GM23338 (cell line): Measurements from ENCODE around the gene ANKIB1.

Experiments
- CREB1 ChIP-seq: fragments of 250-450 bp; sonication (Bioruptor Pico); IDR thresholded peaks from 2 replicates; pipeline ENCODE4 v1.5.0; 2020; ENCODE audit warnings: low read depth, mild to moderate bottlenecking, moderate library complexity
- EZH2 ChIP-seq: fragments of 200-600 bp; sonication (generic); IDR thresholded peaks from one replicate; pipeline ENCODE4 v1.8.0; 2017; ENCODE audit warnings: antibody characterized with exemption, mild to moderate bottlenecking, low read depth; ENCODE audit not compliant: unreplicated experiment
- EZH2phosphoT487 ChIP-seq: fragments of 200-600 bp; sonication (generic); IDR thresholded peaks from one replicate; pipeline ENCODE4 v1.8.1; 2018; ENCODE audit warnings: antibody characterized with exemption; ENCODE audit not compliant: unreplicated experiment
- JUNB ChIP-seq: IDR thresholded peaks from one replicate; pipeline ENCODE4 v1.6.1; 2016; ENCODE audit warnings: antibody characterized with exemption; ENCODE audit not compliant: unreplicated experiment
- POLR2AphosphoS5 ChIP-seq: IDR thresholded peaks from 2 replicates; pipeline ENCODE4 v1.6.1; 2016; ENCODE audit warnings: antibody characterized with exemption, low read depth
- STAT1 ChIP-seq: IDR thresholded peaks from one replicate; pipeline ENCODE4 v1.6.1; 2016; ENCODE audit warnings: antibody characterized with exemption; ENCODE audit not compliant: unreplicated experiment
- ZNF114 ChIP-seq: fragments of 250-450 bp; sonication (Bioruptor Pico); IDR thresholded peaks from 2 replicates; pipeline ENCODE4 v1.5.0; 2020; ENCODE audit warnings: mild to moderate bottlenecking, moderate library complexity
- ZNF331 ChIP-seq: fragments of 250-450 bp; sonication (Bioruptor Pico); IDR thresholded peaks from 2 replicates; pipeline ENCODE4 v1.5.0; 2020; ENCODE audit warnings: low read depth, mild to moderate bottlenecking, moderate library complexity
- TF ChIP-seq, protein P1 (sequence below), 2 experiments: fragments of 200-600 bp in 1 of 2; sonication (generic) in 1 of 2; conservative IDR thresholded peaks; 2 replicates each; pipeline versions ENCODE4 v1.5.1 to v1.6.1; 2016 to 2017; ENCODE audit warnings: antibody characterized with exemption in 2 of 2, low read depth in 2 of 2, mild to moderate bottlenecking in 2 of 2, moderate library complexity in 1 of 2
- TF ChIP-seq, protein P2 (sequence below): IDR thresholded peaks from one replicate; pipeline ENCODE4 v1.6.1; 2018; ENCODE audit warnings: antibody characterized with exemption; ENCODE audit not compliant: unreplicated experiment
- TF ChIP-seq, protein P3 (sequence below): fragments of 250-450 bp; sonication (Bioruptor Pico); IDR thresholded peaks from 2 replicates; pipeline ENCODE4 v1.5.0; 2020; ENCODE audit warnings: mild to moderate bottlenecking, moderate library complexity

DNA sequence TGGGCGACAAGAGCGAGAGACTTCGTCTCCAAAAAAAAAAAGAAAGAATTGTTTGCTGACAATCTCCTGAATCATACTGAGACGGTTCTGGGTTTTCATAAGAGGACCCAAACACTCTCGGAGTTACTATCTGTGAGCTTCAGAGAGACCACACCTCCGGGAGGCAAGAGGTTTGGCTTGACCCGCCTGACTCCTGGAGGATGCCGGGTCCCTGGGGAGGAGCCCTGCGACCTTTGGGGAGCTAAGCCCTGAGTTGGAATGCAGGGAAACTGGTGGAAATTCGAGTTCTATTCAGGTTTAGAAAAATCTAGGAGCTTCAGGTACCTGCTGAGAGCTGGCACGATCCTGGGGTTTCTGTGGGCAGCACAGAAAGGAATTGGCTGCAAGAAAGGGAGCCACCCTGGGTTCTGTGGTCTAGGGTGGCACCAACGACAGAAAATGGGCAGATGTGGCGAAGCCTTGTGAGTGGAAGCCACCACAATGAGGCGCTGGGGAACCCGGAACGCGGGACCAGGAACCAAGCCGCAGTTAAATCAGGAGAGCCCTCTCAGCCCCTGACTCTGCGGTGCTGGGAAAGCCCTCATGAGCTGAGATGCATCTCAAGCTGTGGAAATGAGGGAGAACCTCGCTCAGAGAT lies 179.7 kb downstream of the ANKIB1 start:
- TF ChIP-seq, protein P1, sequence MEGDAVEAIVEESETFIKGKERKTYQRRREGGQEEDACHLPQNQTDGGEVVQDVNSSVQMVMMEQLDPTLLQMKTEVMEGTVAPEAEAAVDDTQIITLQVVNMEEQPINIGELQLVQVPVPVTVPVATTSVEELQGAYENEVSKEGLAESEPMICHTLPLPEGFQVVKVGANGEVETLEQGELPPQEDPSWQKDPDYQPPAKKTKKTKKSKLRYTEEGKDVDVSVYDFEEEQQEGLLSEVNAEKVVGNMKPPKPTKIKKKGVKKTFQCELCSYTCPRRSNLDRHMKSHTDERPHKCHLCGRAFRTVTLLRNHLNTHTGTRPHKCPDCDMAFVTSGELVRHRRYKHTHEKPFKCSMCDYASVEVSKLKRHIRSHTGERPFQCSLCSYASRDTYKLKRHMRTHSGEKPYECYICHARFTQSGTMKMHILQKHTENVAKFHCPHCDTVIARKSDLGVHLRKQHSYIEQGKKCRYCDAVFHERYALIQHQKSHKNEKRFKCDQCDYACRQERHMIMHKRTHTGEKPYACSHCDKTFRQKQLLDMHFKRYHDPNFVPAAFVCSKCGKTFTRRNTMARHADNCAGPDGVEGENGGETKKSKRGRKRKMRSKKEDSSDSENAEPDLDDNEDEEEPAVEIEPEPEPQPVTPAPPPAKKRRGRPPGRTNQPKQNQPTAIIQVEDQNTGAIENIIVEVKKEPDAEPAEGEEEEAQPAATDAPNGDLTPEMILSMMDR (conservative IDR thresholded peaks at IDR 0.05; ENCODE audit: low read depth in 2 of 2) = peak; percentile 32 to 56; a peak in 3 of 4 replicates
- no peak for TF ChIP-seq JUNB
- TF ChIP-seq ZNF331 = no peak
- TF ChIP-seq POLR2AphosphoS5 = no peak
- no peak for TF ChIP-seq EZH2phosphoT487
- TF ChIP-seq EZH2 = no peak
- TF ChIP-seq STAT1 = no peak
- TF ChIP-seq, protein P2, sequence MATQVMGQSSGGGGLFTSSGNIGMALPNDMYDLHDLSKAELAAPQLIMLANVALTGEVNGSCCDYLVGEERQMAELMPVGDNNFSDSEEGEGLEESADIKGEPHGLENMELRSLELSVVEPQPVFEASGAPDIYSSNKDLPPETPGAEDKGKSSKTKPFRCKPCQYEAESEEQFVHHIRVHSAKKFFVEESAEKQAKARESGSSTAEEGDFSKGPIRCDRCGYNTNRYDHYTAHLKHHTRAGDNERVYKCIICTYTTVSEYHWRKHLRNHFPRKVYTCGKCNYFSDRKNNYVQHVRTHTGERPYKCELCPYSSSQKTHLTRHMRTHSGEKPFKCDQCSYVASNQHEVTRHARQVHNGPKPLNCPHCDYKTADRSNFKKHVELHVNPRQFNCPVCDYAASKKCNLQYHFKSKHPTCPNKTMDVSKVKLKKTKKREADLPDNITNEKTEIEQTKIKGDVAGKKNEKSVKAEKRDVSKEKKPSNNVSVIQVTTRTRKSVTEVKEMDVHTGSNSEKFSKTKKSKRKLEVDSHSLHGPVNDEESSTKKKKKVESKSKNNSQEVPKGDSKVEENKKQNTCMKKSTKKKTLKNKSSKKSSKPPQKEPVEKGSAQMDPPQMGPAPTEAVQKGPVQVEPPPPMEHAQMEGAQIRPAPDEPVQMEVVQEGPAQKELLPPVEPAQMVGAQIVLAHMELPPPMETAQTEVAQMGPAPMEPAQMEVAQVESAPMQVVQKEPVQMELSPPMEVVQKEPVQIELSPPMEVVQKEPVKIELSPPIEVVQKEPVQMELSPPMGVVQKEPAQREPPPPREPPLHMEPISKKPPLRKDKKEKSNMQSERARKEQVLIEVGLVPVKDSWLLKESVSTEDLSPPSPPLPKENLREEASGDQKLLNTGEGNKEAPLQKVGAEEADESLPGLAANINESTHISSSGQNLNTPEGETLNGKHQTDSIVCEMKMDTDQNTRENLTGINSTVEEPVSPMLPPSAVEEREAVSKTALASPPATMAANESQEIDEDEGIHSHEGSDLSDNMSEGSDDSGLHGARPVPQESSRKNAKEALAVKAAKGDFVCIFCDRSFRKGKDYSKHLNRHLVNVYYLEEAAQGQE = no peak
- TF ChIP-seq CREB1 (CRISPR knock-in tag) = no peak
- TF ChIP-seq ZNF114 = no peak
- TF ChIP-seq, protein P3, sequence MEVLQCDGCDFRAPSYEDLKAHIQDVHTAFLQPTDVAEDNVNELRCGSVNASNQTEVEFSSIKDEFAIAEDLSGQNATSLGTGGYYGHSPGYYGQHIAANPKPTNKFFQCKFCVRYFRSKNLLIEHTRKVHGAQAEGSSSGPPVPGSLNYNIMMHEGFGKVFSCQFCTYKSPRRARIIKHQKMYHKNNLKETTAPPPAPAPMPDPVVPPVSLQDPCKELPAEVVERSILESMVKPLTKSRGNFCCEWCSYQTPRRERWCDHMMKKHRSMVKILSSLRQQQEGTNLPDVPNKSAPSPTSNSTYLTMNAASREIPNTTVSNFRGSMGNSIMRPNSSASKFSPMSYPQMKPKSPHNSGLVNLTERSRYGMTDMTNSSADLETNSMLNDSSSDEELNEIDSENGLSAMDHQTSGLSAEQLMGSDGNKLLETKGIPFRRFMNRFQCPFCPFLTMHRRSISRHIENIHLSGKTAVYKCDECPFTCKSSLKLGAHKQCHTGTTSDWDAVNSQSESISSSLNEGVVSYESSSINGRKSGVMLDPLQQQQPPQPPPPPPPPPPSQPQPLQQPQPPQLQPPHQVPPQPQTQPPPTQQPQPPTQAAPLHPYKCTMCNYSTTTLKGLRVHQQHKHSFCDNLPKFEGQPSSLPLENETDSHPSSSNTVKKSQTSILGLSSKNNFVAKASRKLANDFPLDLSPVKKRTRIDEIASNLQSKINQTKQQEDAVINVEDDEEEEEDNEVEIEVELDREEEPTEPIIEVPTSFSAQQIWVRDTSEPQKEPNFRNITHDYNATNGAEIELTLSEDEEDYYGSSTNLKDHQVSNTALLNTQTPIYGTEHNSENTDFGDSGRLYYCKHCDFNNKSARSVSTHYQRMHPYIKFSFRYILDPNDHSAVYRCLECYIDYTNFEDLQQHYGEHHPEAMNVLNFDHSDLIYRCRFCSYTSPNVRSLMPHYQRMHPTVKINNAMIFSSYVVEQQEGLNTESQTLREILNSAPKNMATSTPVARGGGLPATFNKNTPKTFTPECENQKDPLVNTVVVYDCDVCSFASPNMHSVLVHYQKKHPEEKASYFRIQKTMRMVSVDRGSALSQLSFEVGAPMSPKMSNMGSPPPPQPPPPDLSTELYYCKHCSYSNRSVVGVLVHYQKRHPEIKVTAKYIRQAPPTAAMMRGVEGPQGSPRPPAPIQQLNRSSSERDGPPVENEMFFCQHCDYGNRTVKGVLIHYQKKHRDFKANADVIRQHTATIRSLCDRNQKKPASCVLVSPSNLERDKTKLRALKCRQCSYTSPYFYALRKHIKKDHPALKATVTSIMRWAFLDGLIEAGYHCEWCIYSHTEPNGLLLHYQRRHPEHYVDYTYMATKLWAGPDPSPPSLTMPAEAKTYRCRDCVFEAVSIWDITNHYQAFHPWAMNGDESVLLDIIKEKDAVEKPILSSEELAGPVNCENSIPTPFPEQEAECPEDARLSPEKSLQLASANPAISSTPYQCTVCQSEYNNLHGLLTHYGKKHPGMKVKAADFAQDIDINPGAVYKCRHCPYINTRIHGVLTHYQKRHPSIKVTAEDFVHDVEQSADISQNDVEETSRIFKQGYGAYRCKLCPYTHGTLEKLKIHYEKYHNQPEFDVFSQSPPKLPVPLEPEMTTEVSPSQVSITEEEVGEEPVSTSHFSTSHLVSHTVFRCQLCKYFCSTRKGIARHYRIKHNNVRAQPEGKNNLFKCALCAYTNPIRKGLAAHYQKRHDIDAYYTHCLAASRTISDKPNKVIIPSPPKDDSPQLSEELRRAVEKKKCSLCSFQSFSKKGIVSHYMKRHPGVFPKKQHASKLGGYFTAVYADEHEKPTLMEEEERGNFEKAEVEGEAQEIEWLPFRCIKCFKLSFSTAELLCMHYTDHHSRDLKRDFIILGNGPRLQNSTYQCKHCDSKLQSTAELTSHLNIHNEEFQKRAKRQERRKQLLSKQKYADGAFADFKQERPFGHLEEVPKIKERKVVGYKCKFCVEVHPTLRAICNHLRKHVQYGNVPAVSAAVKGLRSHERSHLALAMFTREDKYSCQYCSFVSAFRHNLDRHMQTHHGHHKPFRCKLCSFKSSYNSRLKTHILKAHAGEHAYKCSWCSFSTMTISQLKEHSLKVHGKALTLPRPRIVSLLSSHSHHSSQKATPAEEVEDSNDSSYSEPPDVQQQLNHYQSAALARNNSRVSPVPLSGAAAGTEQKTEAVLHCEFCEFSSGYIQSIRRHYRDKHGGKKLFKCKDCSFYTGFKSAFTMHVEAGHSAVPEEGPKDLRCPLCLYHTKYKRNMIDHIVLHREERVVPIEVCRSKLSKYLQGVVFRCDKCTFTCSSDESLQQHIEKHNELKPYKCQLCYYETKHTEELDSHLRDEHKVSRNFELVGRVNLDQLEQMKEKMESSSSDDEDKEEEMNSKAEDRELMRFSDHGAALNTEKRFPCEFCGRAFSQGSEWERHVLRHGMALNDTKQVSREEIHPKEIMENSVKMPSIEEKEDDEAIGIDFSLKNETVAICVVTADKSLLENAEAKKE (CRISPR knock-in tag) = no peak
